Upper lobe of left lung (tissue), 4 donors: ENCODE data around the gene LOXL1.

Source experiments
- POLR2A ChIP-seq, 4 donors: fragments of 450-650 bp; IDR thresholded peaks; one replicate each; pipeline ENCODE4 v1.5.1; 2016 to 2017; ENCODE audit warnings: antibody characterized with exemption in 4 of 4, mild to moderate bottlenecking in 2 of 4
- POLR2AphosphoS5 ChIP-seq, 2 donors: sonication (generic); formaldehyde crosslinking; IDR thresholded peaks; one replicate each; pipeline ENCODE4 v1.5.1; 2017; ENCODE audit warnings: antibody characterized with exemption in 2 of 2

- TF ChIP-seq POLR2A (IDR thresholded peaks at IDR 0.05) (no peak), POLR2AphosphoS5 (IDR thresholded peaks at IDR 0.05) (no peak)
Measured at GRCh38 chr15:73923156-73923487, 3.1 kb upstream of the LOXL1 start.
